HuH-7 (cell line): Measurements from ENCODE around the gene TMCC1.
"Not testable (repeated sequence)": the region's sequence is repeated elsewhere in the genome, so short reads cannot be mapped to it uniquely, and the experiment has no call there.

ENCODE experiments used
- DNase-seq: peaks from one replicate; pipeline ENCODE4 v3.0.0; 2011; ENCODE audit warnings: low spot score

The TMCC1 gene

DNA sequence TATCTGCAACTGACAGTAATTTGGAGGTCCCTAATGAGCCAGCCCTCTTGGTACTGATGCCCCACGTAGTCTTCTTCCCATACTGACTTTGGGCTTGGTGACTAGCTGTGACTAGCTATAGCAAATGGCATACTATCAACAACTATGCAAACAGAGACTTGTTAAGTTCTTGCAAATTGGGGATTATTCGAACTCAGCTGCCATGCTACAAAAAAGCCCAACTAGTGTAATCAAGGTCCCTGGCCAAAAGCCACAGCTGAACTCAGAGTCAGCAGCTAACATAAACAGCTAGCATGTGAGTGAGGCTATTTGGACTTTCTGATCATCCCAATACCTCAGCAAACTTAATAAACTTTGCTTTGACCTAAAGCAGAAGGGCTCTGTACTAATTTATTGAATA is 165.8 kb downstream of the TMCC1 start:
- no peak for DNase-seq

DNA sequence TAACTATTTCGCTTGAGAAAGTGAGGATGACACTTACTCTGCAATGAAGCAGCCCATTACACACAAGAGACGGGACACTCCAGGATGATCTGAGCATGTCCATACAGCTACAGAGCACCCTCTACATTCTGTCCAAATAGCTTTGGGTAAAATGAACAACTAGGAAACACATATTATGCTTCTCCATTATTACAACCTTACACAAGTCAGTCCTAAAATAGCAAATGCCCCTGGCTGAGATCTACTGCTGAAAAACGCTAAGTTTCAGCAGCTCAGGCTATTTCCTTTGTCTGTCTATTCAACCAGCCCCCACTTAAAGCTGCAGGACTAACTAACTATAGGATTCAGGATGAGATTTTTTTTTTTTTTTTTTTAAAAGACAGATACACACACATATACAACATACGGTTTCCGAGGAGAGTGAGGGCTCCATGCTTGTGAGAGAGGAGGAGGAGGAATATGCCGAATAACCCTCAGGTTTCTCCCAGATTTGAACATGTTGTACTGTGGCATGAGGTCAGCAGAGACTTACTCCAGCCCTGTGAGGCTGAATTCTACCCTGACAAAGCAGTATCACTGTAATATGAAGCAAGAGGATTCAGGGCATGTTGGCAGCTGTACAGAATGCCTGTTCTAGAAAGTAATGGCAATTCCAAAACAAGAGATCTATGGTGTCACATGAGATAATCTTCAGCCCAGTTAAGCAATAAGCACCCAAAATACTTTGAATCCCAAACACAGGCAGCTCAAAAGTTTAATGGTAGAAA is 169.8 kb downstream of the TMCC1 start:
- DNase-seq, result no peak

DNA sequence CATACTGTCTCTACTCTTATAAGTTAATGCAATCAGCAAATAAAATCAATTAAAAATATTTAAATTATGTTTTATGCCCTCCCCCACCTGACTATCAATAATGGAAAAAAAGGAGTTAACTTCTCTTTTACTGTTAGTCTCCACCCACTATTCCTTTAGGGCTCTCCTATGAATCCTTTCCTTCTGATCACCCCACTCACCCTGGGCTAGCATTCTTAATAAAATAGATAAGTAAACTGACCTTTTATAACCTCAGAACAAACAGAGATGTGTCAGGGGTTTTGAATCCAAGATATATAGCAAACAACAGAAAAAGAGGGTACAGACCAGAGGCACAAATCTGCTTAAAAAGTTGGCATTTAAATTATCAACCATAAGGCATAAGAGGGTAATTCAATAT is 171.0 kb downstream of the TMCC1 start:
- no peak for DNase-seq

DNA sequence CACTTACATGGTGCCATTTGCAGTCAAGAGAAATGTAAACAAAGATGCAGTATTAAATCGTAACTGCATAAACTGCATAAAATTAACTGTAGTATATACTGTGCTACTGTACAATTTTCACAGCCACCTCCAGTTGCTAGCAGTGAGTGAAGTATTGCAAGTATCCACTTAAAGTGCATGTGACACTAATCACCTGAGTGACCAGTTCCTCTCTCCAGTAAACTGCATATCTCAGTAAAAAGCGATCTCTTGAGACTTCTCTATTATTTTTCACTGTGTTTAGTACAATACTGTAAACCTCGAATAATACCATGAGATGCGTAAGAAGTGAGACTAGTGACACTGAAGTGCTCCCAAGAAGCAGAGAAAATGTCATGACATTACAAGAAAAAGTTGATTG is 175.3 kb downstream of the TMCC1 start:
- DNase-seq, result no peak

DNA sequence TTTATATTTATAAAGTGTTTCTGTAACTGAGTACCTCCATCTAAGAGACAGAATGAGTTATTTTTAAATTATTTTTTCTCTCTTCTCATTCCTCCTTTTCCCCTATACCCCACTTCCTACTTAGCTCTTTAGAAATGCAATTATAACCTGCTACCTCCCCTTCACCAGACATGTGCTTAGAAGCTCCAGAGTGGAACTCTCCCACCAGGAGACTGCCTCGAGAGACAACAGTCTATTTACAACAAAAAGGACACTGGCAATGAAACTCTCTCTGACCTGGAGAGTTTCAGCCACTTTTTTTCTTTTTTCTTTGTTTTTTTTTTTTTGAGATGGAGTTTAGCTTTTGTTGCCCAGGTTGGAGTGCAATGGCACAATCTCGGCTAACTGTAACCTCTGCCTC is 177.7 kb downstream of the TMCC1 start:
- DNase-seq, result no peak

DNA sequence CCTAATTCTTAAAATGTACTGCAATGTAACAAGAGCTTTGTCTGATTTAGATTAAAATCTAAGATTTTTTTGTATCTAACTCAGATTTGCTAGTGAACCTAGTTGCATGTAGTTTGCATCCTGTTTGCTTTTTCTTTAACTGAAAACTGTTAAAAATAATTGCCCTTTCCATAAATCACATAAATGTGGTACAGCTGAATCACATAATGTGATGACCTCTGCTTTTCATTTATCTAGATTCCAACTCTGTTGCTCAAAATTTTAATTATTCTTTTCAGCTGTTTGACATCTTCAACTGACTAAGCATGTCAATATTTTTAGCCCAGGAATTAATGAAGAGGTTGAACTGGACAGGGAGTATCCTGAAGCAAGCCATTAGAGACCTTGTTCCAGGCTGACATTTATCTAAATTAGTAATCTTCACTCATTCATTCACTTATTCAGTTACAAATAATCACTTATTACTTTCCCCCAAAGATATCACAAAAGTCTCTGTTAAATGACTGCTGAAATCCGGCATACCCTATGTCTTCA is 185.1 kb downstream of the TMCC1 start:
- DNase-seq, result no peak

DNA sequence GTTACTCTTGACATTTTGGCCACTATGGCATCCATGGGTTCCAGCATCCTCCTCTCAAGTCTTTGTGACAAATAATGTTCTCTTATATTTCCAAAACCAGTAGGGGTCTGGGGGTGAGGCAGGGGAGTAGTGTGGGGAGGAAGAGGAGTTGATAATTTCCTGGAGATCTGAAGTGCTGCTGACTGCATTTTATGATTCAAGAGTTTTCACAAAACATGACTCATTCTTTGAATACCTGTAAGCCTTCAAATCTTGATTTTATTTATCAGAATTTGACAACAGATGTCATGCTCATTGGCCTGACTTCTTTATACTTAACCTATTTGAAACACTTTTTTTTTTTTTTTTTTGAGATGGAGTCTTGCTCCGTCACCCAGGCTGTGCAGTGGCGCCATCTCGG is 188.2 kb downstream of the TMCC1 start:
- DNase-seq, result no peak

DNA sequence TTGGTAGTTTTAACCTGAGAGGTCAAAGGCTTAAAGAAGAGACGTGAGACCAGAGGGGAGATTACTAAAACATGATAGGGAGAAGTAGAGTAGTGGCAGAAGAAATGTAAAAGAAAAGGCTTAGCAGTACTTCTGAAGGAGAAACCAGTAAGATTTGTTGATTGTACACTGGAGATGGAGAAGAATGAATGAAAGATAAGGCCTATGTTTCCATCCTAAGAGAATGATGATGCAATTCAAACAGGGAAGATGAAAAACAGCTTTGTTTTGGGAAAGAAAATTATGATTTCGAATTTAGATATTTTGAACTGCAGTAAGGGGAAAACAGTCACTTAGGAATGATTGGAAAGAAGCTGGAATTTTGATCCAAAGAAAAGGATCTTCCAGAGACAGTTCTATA is 189.6 kb downstream of the TMCC1 start:
- no peak for DNase-seq

DNA sequence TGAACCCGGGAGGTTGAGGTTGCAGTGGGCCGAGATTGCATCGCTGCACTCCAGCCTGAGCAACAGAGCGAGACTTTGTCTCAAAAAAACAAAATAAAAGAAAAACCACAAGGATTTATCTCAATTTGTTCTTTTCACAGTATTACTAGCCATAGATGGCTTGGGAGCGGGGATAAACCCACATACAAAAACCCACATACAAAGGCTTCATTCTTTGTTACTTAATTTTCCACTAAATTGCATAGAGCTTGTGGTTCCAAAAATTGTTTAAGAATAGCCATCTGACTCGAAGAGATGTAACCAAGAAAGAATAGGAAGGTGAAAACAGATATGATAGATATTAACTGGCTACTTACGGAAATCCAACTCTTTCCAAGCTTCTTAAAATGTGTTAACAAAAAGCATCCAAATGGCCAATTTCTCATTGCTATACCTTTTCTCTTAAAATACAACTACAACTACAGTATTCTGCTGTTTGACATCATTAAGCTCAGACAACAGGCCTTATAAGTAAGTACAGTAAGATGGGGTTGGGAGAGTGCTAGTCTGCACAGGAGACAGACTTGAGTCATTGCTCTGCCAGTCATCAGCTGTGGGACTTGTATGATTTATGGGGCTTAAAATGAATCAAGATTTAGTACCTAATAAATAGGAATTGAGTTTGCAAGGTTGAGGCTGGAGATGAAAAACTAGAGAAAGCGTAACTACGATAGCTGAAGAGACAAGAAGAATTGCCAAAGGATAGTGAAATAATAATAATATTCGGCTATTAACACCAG is 190.4 kb downstream of the TMCC1 start:
- no peak for DNase-seq

DNA sequence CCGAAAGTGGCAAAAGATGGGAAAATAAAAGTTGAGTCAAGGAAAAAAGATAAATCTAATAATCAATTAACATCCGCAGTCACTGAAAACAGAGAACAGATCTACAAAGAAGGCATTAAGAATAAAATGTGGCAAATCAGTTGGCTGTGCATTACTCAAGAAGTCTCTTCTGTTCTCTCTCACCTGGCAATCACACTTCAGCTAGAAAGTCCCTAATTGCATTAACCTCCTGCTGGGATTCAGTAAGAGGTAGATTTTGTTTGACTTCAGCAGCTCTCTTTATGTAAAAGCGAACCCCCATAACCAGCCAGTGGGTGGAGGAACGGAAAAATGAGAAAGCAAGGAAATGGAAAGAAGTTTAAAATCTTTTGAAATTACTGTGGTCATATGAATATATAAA is 192.3 kb downstream of the TMCC1 start:
- DNase-seq, result no peak

DNA sequence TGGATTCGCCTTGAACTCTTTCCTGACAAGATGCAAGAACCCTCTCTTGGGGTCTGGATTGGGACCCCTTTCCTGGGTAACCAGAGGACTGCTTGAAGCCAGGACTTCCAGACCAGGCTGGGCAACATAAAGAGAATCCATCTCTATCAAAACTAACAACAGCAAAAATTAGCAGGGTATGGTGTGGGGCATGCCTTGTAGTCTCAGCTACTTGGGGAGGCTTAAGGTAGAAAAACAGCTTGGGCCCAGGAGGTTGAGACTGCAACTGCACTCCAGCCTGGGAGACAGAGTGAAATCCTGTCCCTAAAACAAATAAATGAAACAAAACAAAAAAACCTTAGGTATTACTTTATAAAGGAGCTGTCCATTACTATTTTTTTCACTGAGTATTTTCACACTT is 193.9 kb downstream of the TMCC1 start:
- DNase-seq, result no peak

DNA sequence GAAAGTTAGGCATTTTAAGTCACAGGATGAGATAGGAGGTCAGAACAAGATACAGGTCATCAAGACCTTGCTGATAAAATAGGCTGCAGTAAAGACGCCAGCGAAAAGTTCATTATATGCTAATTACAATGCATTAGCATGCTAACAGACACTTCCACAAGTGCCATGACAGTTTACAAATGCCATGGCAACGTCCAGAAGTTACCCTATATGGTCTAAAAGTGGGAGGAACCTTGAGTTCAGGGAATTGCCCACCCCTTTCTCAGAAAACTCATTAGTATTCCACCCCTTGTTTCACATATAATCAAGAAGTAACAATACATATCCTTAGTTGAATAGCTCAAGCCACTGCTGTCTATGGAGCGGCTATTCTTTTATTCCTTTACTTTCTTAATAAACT is 194.3 kb downstream of the TMCC1 start:
- no peak for DNase-seq

DNA sequence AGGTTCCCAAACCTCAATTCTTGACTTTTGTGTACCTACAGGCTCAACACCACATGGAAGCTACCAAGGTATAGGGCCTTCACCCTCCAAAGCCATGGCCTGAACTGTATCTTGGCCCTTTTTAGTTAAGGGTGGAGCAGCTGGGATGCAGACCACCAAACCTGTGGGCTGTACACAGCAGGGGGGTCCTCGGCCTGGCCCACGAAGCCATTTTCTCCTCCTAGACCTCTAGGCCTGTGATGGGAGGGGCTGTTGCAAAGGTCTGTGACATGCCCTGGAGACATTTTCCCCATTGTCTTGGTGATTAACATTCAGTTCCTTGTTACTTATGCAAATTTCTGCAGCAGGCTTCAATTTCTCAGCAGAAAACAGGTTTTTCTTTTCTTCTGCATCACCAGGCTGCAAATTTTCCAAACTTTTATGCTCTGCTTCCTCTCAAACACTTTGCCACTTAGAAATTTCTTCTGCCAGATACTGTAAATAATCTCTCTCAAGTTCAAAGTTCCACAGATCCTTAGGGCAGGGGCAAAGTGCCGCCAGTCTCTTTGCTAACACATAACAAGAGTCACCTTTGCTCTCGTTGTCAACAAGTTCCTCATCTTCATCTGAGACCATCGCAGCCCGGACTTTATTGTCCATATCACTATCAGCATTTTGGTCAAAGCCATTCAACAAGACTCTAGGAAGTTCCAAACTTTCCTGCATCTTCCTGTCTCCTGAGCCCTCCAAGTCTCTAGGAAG is 196.1 kb downstream of the TMCC1 start:
- no peak for DNase-seq

DNA sequence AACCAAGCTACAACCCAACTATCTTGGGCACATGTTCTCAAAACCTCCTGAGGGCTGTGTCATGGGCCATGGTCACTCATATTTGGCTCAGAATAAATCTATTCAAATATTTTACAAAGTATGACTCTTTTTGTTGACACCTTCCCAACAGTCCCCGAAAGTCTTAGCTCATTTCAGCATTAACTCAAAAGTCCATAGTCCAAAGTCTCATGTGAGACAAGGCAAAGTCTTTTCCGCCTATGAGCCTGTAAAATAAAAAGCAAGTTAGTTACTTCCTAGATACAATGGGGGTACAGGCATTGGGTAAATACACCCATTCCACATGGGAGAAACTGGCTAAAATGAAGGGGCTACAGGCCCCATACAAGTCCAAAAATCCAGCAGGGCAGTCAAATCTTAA is 197.1 kb downstream of the TMCC1 start:
- not testable (repeated sequence) for DNase-seq

DNA sequence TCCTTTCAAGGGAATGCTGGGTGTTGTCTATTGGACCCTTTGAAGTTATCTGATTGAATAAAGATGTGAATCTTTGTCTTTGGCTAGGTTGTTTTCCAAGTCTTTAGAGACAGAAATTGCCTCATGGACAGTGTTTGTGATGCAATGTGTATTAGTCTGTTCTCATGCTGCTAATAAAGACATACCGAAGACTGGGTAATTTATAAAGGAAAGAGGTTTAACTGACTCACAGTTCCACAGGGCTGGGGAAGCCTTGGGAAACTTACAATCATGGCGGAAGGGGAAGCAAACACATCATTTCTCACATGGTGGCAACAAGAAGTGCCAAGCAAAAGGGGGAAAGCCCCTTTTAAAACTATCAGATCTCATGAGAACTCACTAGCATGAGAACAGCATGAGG is 198.3 kb downstream of the TMCC1 start:
- no peak for DNase-seq

DNA sequence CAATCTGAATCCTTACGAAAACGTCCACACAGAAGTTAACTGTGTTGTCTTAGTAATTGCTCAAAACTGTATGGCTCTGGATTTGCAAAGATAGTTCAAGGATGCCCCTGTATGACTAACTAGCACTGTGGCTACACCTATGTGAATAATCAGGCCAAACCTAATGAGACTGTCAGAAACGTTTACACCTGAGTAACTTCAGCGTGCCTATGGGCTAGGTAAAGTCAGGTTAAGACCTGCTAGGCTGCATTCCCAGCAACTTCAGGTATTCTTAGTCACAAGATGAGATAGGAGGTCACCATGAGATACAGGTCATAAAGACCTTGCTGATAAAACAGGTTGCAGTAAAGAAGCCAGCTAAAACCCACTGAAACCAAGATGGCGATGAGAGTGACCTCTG is 199.3 kb downstream of the TMCC1 start:
- DNase-seq, result no peak

DNA sequence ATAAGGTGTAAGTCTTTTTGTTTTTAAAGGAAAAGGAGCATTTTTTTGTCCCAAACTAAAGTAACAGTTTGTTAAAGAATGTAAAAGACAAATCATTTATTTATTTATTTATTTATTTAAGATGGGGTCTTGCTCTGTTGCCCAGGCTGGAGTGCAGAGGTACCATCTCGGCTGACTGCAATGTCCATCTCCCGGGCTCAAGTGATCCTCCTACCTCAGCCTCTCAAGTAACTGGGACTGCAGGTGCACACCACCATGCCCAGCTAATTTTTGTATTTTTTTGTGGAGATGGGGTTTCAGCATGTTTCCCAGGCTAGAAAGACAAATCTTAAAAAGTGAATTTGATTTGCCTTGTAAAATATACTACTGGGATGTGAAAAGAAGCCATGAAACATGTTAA is 200.8 kb downstream of the TMCC1 start:
- DNase-seq, result no peak

DNA sequence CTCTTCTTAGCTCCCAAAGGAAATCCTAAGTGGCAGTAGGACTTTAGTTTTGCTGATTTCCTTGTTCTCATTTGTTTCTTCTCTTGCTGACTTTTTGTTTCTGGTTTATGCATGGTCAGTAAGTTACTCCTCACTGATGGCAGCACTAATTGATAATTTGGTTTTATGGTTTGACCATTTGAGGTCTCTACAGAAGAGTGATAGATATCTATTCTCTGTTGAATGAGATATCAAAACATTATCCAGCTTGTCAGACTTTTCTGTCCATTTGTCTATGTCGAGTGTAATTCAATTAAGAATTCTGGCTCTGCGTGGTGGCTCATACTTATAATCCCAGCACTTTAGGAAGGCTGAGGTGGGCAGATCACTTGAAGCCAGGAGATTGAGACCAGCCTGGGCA is 202.5 kb downstream of the TMCC1 start:
- no peak for DNase-seq

DNA sequence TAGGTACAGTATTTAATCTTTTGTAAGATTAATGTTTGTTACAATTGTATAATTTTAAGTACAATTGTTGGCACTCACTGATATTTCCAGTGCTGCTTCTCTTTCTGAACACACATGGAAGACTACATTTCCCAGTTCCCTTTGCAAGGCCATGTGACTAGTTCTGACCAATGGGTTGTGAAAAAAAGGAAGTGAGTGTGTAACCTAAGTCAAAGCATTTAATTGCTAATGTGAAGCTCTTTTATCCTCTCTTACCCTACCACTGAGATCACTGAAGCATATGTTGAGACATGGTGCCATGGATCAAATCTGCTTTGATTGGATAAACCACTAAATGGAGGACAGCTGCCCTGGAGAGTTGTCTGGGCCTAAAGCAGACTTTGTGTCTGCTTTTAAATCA is 203.1 kb downstream of the TMCC1 start:
- DNase-seq, result peak; percentile 37

DNA sequence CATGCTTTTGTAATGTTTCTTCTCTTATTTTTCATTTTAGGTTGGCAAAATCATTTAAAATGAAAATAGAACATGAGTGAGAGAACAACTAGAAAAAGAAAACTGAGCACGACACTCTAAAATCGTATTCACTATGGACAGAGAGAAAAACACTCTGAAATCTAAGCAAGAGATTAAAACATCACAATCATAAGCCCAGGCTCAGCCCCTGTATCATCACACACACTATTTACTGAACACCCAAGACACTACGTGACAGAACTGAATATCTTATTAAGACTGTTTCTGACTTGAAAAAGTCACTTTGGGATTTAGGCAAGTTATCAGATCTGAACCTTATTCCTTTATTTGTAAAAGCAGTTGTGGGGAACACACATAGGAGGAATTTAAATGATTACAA is 204.5 kb downstream of the TMCC1 start:
- DNase-seq, result no peak

DNA sequence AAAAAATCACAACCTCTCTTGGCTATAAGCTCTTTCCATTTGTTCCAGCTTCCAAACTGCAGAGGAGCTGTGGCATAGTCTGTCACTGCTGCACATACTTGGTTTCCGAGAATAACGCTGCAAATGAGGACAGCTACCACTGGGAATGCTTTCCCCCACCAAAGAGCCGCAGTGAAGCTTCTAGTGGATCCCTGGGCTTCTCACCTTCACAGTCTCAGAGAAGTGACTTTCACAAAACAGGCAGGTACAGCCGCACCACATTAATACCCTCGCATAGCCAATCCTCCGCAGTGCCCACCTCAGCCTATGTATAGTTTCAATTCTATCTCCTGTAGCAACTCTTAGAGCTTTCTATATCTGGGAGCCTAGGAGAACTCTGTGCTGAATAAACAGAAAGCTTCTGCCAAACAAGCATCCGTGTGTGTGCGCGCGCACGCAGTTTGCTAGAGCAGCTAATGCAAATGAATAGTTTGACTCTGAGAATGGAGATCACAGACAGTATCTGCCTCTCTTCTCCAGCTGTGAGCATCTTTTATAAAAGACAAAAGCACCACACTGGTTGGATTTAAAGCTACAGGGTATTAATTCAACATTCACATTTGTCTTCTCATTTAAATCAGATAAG is 205.1 kb downstream of the TMCC1 start:
- DNase-seq, result no peak

DNA sequence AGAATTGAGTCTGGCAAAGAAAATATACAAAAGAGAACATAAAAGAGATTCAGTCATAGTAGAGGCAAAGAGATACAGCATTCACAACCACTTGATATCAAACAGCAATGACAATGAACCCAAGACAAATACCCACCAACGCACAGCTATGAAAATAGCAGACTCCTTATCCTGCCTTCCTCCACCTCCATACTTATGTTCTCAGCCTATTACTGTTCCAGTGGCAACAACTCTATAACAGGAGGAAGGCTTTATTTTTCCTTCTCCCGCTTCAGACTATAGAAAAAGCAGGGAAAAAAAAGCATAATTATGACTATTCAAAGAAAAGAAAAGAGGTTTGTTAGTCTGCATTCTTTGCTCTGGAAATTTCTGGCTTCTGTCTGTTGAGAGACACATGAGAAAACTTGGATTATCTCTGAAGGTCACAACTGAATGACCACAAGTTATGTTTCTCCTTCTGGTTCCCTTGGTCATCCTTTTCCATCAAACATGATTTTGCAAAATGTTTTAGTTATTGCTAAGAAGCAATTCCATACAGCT is 205.9 kb downstream of the TMCC1 start:
- DNase-seq, result no peak
